Mesothelial cell of epicardium (in vitro differentiated cells): Measurements from ENCODE around the gene KRTAP5-9. TPM values are rescaled to one million over a fixed set of nuclear protein-coding genes. Genes with fewer than 3 reads are reported as not detected.

Experiments used
- DNase-seq, 2 experiments: peaks; one replicate each; pipeline ENCODE4 v3.0.0; 2021; ENCODE audit warnings: low spot score in 2 of 2; ENCODE audit not compliant: unreplicated experiment in 2 of 2
- H3K27ac Mint-ChIP-seq: 2 replicates; pipeline ENCODE4 v1.8.0; 2021; ENCODE audit warnings: mixed read lengths
- H3K27me3 Mint-ChIP-seq: 2 replicates; pipeline ENCODE4 v1.8.0; 2021; ENCODE audit warnings: low read depth, mixed read lengths
- H3K36me3 Mint-ChIP-seq: 2 replicates; pipeline ENCODE4 v1.8.0; 2021; ENCODE audit warnings: mixed read lengths
- H3K4me1 Mint-ChIP-seq: 2 replicates; pipeline ENCODE4 v1.8.0; 2021; ENCODE audit warnings: mixed read lengths
- H3K4me3 Mint-ChIP-seq: 2 replicates; pipeline ENCODE4 v1.8.0; 2021; ENCODE audit warnings: mild to moderate bottlenecking, moderate library complexity, mixed read lengths
- H3K9me3 Mint-ChIP-seq: 2 replicates; pipeline ENCODE4 v1.8.0; 2021; ENCODE audit warnings: mixed read lengths
- total RNA-seq: library from RNA; stranded (reverse); gene quantifications from 3 replicates; pipeline ENCODE4 v1.2.1, GENCODE V29; 2021
- TF ChIP-seq, protein P1 (sequence below): fragments of 200-600 bp; sonication (generic); IDR thresholded peaks from one replicate; pipeline ENCODE4 v1.5.0; 2021; ENCODE audit warnings: antibody characterized with exemption; ENCODE audit not compliant: unreplicated experiment

The KRTAP5-9 gene, protein sequence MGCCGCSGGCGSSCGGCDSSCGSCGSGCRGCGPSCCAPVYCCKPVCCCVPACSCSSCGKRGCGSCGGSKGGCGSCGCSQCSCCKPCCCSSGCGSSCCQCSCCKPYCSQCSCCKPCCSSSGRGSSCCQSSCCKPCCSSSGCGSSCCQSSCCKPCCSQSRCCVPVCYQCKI
- 0.52 to 0.65 TPM (median 0.62 TPM) in 3 replicates for total RNA-seq

DNA sequence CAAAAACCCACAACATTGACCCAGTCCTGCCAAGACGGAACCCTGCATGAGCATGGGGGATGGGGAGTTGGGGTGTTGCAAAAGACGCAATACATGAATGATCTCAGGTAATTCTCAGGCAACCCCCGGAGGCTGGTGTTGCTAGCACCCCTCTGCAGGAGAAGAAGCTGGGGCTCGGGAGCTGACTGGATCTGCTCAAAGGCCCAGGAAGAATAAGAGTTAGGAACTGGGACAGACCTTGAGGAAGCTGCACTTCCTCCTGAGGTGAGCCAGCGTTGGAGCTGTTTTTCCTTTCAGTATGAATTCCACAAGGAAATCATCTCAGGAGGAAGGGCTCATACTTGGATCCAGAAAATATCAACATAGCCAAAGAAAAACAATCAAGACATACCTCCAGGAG lies at the start of gene KRTAP5-9:
Gene KRTAP5-9 (plus strand): TSS at position 301 of the 400 bp plus-strand sequence. CDS start 238 bp downstream, outside the sequence.
- Mint-ChIP-seq H3K9me3 (peaks cover 7% of the 10 kb centered on the region), H3K36me3 (no peaks in the 10 kb centered on the region), H3K4me1 (peaks cover 3% of the 10 kb centered on the region), H3K4me3 (no peak within 1 kb of the TSS), H3K27ac (no peak within 1 kb of the TSS), H3K27me3 (peaks cover 22% of the 10 kb centered on the region)
- TF ChIP-seq, protein P1, sequence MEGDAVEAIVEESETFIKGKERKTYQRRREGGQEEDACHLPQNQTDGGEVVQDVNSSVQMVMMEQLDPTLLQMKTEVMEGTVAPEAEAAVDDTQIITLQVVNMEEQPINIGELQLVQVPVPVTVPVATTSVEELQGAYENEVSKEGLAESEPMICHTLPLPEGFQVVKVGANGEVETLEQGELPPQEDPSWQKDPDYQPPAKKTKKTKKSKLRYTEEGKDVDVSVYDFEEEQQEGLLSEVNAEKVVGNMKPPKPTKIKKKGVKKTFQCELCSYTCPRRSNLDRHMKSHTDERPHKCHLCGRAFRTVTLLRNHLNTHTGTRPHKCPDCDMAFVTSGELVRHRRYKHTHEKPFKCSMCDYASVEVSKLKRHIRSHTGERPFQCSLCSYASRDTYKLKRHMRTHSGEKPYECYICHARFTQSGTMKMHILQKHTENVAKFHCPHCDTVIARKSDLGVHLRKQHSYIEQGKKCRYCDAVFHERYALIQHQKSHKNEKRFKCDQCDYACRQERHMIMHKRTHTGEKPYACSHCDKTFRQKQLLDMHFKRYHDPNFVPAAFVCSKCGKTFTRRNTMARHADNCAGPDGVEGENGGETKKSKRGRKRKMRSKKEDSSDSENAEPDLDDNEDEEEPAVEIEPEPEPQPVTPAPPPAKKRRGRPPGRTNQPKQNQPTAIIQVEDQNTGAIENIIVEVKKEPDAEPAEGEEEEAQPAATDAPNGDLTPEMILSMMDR = no peak
- DNase-seq = no peak

DNA sequence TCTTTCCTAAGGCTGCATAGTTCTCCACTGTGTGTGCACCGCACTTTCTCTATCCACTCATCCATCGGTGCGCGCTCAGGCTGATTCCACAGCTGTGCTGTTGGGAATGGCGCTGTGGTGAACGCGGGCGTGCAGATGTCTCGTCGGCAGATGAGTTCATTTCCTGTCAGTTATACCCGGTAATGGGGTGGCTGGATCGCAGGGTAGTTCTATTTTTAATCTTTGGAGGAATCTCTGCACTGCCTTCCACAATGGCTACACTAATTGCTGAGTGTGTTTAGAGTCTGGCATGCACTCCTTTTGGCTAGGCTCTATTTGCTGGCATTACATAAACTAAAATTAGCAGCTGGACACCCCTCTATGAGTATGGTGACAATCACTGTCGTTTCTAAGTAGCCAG lies 49.1 kb upstream of the KRTAP5-9 start:
- H3K27ac Mint-ChIP-seq = no peak overlapping the region
- peak in 1 of 2 experiments; percentile 26 for DNase-seq
- peaks cover 30% of the 10 kb centered on the region for H3K36me3 Mint-ChIP-seq
- H3K4me3 Mint-ChIP-seq = no peak overlapping the region
- H3K9me3 Mint-ChIP-seq = no peaks in the 10 kb centered on the region
- H3K27me3 Mint-ChIP-seq = no peaks in the 10 kb centered on the region
- no peaks in the 10 kb centered on the region for H3K4me1 Mint-ChIP-seq
- TF ChIP-seq, protein P1 = no peak

DNA sequence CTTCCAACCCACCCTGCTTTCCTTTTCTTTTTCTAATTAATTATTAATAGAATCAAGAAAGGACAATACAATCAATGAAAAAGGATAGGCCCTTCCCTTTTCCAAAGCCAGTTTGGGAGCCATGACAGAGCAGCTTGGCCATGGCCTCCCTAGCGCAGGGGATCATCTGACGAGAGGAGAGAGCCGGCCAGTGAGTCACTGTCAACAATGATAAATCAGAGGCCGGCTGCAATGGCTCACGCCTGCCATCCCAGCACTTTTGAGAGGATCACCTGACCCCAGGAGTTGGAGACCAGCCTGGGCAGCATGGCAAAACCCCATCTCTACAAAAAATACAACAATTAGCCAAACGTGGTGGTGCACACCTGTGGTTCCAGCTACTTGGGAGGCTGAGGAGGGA lies 48.7 kb upstream of the KRTAP5-9 start:
- peak in 1 of 2 experiments; percentile 22 for DNase-seq
- Mint-ChIP-seq H3K36me3 (peaks cover 30% of the 10 kb centered on the region), H3K4me3 (no peak overlapping the region), H3K27ac (no peak overlapping the region), H3K4me1 (peaks cover 2% of the 10 kb centered on the region), H3K27me3 (no peaks in the 10 kb centered on the region), H3K9me3 (no peaks in the 10 kb centered on the region)
- TF ChIP-seq, protein P1 = no peak

DNA sequence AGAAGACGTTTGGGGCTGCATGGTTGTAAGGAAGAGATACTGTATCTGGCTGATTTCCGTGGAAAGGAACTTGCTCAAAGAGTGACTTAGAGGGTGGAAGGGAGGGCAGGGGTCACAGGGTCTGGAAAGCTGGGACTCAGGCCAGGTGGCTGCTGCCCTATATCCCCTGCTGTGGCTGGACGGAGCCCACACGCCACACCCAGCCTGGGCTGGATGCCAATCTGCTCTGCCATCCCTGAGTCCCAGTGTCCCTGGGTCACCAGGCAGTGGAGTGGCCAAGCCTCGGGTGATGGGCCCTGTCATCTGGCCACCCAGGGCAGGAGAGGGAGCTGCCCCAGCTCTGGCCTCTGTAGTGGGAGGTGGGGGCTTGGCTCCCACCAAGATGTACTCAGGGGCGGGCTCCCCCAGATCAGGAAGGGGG lies 47.6 kb upstream of the KRTAP5-9 start:
- DNase-seq = peak in 1 of 2 experiments; percentile 16
- Mint-ChIP-seq H3K27me3 (no peaks in the 10 kb centered on the region), H3K36me3 (peaks cover 23% of the 10 kb centered on the region), H3K4me3 (no peak overlapping the region), H3K27ac (no peak overlapping the region), H3K9me3 (no peaks in the 10 kb centered on the region), H3K4me1 (peaks cover 7% of the 10 kb centered on the region)
- TF ChIP-seq, protein P1 = no peak

DNA sequence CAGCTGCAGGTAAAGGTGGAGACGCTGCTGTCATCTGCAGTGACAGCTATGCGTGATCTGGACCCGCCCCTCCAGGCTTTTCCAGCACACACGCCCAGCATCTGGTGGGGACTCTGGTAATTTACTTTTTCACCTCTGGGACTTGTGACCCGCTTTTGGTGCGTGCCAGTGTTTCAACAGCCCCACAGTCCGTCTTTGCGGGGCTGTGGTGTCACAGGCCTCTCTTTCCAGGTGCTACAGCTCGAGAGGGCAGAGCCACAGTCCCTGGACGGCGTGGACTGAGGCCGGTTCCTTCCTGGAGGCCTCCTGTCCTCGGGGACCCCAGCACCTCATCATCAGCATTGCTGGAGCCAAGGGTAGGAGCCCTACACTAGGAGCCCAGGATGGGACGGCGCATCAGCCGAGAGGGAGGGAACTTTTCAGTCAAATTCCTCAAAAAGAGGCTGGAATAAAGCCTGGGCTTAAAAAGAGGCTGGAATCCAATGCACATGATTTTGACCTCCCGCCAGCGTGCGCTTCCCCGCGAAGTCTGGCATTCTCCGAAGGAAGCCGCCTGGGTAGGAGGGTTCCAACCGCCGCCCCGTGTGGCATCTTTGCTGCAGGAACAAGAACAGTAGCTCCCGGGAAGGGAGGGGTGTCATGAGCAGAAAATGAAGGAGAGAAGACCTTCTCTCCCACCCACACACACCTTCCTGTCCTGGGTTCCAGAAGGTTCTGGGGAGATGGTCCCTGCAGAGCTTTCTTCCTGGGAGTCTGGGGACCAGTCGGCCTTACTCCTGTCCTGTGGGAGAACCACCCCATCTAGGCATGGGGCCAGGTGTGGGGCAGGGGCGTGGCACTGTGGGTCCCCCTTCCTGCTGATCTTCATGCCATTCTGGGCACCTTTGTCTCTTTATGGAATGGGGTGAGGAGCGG lies 46.9 kb upstream of the KRTAP5-9 start:
- Mint-ChIP-seq H3K36me3 (peaks cover 28% of the 10 kb centered on the region), H3K4me3 (no peak overlapping the region), H3K27ac (no peak overlapping the region), H3K27me3 (no peaks in the 10 kb centered on the region), H3K4me1 (peaks cover 7% of the 10 kb centered on the region), H3K9me3 (no peaks in the 10 kb centered on the region)
- DNase-seq = peak in 1 of 2 experiments; percentile 28
- TF ChIP-seq, protein P1 = no peak
